Measurements from ENCODE around the gene NKTR. TPM values are rescaled to one million over a fixed set of nuclear protein-coding genes. Genes with fewer than 3 reads are reported as not detected.
A peak's percentile ranks its signal among the peaks of the same experiment; 100 is the strongest.
"Not testable (repeated sequence)": the region's sequence is repeated elsewhere in the genome, so short reads cannot be mapped to it uniquely, and the experiment has no call there.

Gene NKTR
- polyA plus RNA-seq, 1 experiment = 19.0 TPM

DNA sequence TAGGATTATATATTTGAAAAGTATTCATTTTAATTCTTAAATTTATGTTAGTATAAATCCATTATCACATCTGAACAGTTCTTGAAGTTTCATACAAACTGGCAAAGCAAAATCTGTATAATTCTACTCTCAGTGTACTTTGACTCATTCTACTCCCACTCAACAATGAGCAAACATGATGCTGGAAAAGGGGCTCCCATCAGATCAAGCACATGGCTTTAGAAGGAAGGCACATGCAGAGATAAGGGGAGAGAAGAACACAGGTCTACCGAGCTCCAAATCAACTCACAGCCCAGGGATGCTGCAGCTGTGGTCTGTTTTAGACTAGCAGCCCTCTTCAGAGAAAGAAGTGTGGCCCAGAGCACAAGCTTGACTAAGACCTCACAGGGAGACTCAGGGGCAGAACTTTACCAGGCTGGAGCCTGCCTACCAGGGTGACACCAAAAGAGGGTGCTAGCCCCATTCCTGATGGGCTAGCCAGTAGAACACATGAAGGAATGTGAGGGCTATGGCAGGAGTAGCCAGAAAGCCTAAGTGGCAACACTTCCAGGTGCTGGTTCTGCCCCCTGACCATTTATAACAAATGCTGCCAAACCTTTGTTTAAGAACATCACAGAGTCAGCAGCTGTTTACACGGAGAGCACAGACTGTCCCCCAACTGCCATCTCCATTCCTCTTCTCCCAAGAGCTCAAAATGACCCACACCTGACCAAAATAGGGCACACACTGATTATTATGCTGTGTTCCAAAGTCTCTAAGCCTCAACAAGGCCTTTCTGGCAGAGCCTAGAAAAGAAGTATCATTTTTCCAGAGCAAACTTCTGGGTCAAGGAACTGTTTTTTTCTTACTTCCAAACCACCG is 38.2 kb upstream of the NKTR start:
- H3K4me3 ChIP-seq (ENCODE audit: low read depth, low read length) = no peak overlapping the region
- DNase-seq (ENCODE audit: low read depth) = no peak
- CTCF ChIA-PET = interaction anchor here (4.5 kb wide), 1 partner anchor 14 kb away, joined by 28 read pairs; no protein-coding TSS in a partner anchor
- H3K27me3 ChIP-seq (ENCODE audit: control insufficient read depth, insufficient read depth, low read length) = no peaks in the 10 kb centered on the region
- POLR2A ChIA-PET = interaction anchor here (0.6 kb wide), 1 partner anchor 91 kb away, joined by 5 read pairs; the partner anchor contains the start of gene ZBTB47
- H3K36me3 ChIP-seq (ENCODE audit: control insufficient read depth, insufficient read depth, low read length) = peaks cover 11% of the 10 kb centered on the region
- TF ChIP-seq, protein P1, sequence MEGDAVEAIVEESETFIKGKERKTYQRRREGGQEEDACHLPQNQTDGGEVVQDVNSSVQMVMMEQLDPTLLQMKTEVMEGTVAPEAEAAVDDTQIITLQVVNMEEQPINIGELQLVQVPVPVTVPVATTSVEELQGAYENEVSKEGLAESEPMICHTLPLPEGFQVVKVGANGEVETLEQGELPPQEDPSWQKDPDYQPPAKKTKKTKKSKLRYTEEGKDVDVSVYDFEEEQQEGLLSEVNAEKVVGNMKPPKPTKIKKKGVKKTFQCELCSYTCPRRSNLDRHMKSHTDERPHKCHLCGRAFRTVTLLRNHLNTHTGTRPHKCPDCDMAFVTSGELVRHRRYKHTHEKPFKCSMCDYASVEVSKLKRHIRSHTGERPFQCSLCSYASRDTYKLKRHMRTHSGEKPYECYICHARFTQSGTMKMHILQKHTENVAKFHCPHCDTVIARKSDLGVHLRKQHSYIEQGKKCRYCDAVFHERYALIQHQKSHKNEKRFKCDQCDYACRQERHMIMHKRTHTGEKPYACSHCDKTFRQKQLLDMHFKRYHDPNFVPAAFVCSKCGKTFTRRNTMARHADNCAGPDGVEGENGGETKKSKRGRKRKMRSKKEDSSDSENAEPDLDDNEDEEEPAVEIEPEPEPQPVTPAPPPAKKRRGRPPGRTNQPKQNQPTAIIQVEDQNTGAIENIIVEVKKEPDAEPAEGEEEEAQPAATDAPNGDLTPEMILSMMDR (IDR thresholded peaks at IDR 0.05; ENCODE audit: insufficient read depth, low read depth, low read length) = no peak

DNA sequence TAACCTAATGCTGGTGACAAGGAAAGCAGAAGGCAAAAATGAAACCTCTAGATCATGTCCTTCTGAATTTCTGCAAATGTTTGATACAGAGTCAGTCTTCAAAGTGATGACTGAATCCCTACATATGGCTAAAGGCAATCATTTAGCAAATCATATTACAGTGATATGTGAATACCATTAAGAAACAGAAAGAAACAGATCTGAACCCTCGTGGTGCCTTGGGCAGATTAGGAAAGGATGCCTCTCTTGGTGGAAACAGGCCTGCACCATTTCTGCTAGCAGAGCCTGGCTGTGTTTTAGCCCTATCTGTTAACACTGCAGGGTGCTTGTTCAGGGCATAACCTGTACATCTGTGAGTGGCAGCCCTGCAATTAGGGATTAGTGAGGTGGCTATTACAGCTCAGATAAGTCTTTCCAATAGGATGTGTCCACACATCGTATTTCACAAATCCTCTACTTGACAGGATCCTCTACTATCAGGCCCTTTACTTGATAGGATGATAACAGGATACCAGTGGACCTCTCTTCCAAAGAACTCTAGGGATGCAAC is 30.8 kb upstream of the NKTR start:
- no peak for DNase-seq (ENCODE audit: low read depth)
- ChIA-PET POLR2A (no interaction called here), CTCF (no interaction called here)
- TF ChIP-seq, protein P1 (IDR thresholded peaks at IDR 0.05; ENCODE audit: insufficient read depth, low read depth, low read length) = no peak
- Histone ChIP-seq H3K4me3 (ENCODE audit: low read depth, low read length) (no peak overlapping the region), H3K27me3 (ENCODE audit: control insufficient read depth, insufficient read depth, low read length) (no peaks in the 10 kb centered on the region), H3K36me3 (ENCODE audit: control insufficient read depth, insufficient read depth, low read length) (peaks cover 2% of the 10 kb centered on the region)

DNA sequence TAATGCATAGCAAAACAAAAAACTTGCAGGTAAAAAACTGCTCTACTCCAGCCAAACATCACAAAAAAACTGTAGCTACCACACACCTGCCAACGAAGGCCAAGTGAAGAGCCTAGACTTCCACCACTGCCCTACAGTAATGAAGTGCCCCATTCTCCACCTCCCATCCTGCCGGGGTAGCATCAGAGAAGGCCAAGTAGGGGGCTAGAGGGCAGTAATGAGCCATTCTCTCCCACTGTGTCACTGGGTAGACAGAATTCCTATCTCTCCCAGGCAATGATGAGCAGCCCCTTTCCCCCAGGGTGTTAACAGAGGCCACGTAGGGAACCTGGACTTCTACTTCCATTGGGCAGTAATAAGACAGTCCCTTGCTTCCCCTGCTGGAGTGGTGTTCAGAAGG is 28.2 kb upstream of the NKTR start:
- H3K36me3 ChIP-seq (ENCODE audit: control insufficient read depth, insufficient read depth, low read length) = no peaks in the 10 kb centered on the region; the same call in 1 of the 2 replicates
- H3K4me3 ChIP-seq (ENCODE audit: low read depth, low read length) = no peak overlapping the region
- POLR2A ChIA-PET = no interaction called here
- CTCF ChIA-PET = interaction anchor here (0.9 to 2.2 kb wide), 7 partner anchors 13 to 211 kb away, joined by 3 to 7 read pairs (median 4); no protein-coding TSS in a partner anchor
- TF ChIP-seq, protein P1 (IDR thresholded peaks at IDR 0.05; ENCODE audit: insufficient read depth, low read depth, low read length) = peak; percentile 61
- no peak for DNase-seq (ENCODE audit: low read depth)
- no peaks in the 10 kb centered on the region for H3K27me3 ChIP-seq (ENCODE audit: control insufficient read depth, insufficient read depth, low read length)

DNA sequence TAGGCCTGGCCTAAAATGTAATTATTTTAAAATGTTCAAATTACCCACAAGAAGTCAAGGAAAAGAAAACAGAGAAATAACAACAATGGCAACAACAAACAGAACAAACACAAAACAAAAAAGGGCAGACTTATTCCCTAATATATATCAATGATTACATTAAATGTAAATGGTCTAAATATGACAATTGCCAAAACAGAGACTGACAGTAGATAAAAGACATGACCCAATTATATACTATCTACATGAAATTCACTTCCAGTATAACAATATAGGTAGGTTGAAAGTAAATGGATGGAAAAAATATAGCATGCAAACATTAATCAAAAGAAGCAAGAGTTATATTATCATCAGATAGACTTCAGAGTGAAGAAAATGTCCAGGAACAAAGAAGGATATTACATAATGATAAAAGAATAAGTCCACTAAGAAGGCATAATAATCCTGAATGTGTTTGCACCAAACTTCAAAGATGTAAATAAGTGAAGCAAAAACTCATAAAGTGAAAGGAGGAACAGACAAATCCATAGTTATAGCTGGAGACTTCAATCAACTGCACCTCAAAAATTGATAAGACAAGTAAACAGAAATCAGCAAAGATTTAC is 25.2 kb upstream of the NKTR start:
- Histone ChIP-seq H3K4me3 (ENCODE audit: low read depth, low read length) (no peak overlapping the region), H3K27me3 (ENCODE audit: control insufficient read depth, insufficient read depth, low read length) (no peaks in the 10 kb centered on the region), H3K36me3 (ENCODE audit: control insufficient read depth, insufficient read depth, low read length) (no peaks in the 10 kb centered on the region; the same call in 1 of the 2 replicates)
- CTCF ChIA-PET = no interaction called here
- DNase-seq (ENCODE audit: low read depth) = no peak
- POLR2A ChIA-PET = no interaction called here
- TF ChIP-seq, protein P1 (IDR thresholded peaks at IDR 0.05; ENCODE audit: insufficient read depth, low read depth, low read length) = no peak

DNA sequence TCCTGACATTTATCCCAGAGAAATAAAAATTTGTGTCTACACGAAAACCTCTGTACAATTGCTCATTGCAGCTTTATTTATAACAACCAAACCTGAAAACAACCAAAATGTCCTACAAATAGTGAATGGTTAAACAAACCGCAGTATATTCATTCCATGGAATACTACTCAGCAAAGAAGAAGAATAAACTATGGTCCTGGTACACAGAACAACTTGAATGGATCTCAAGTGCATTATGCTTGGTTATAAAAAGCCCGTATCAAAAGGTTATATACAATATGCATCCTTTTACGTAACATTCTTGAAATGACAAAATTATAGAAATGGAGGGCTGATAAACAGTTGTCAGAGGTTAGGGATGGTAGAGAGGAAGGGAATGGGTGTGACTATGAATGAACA is 22.4 kb upstream of the NKTR start:
- Histone ChIP-seq H3K27me3 (ENCODE audit: control insufficient read depth, insufficient read depth, low read length) (no peaks in the 10 kb centered on the region), H3K36me3 (ENCODE audit: control insufficient read depth, insufficient read depth, low read length) (no peaks in the 10 kb centered on the region; the same call in 1 of the 2 replicates), H3K4me3 (ENCODE audit: low read depth, low read length) (no peak overlapping the region)
- TF ChIP-seq, protein P1 (IDR thresholded peaks at IDR 0.05; ENCODE audit: insufficient read depth, low read depth, low read length) = no peak
- no peak for DNase-seq (ENCODE audit: low read depth)
- ChIA-PET CTCF (no interaction called here), POLR2A (no interaction called here)

DNA sequence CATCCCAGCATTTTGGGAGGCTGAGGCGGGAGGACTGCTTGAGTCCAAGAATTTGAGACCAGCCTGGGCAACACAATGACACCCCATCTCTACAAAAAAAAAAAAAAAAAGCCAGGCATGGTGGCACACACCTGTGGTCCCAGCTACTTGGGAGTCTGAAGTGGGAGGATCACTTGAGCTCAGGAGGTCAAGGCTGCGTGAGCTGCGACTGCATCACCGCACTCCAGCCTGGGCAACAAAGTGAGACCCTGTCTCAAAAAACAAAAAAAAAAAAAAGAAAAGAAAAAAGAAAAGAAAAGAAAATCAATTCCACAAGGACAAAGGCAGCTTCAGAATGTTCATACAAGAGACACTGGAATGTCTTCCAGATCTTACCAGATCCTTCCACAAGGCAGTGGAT is 21.1 kb upstream of the NKTR start:
- H3K36me3 ChIP-seq (ENCODE audit: control insufficient read depth, insufficient read depth, low read length); CTCF ChIA-PET; DNase-seq (ENCODE audit: low read depth); H3K4me3 ChIP-seq (ENCODE audit: low read depth, low read length); POLR2A ChIA-PET; H3K27me3 ChIP-seq (ENCODE audit: control insufficient read depth, insufficient read depth, low read length): not testable (repeated sequence)
